ENCODE measurements around the gene CGB8. TPM values are rescaled to one million over a fixed set of nuclear protein-coding genes. Genes with fewer than 3 reads are reported as not detected.
"Not testable (repeated sequence)": the region's sequence is repeated elsewhere in the genome, so short reads cannot be mapped to it uniquely, and the experiment has no call there.

The CGB8 gene
- total RNA-seq, result not detected

DNA sequence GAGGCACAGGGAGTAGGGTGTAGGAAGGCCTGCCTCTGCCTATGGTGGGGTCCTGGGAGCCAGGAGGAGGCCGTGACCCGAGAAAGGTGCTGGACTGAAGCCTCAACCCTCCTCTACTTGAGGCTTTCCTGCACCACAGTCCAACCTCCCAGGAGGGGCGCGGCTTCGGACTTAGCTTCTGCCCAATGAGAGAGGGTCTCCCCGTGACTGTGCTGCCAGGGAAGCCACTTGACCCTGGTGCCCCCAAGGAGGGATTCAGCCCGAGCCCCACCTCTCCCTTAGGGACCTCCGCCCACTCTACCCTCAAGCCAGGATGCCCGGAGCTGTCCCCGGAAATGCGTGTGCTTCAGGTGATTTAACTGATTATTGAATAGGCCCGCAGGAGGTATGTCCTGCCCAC, at the start of gene CGB8:
CGB8 (minus strand) TSS at position 101 of the 400 bp plus-strand sequence. CDS start 372 bp downstream, outside the sequence.
- CTCF ChIA-PET; H3K36me3 Mint-ChIP-seq; H3K27me3 Mint-ChIP-seq; H3K4me3 Mint-ChIP-seq; H3K9me3 Mint-ChIP-seq; H3K4me1 Mint-ChIP-seq (ENCODE audit: low read depth); H3K27ac Mint-ChIP-seq; DNase-seq; POLR2A ChIA-PET; intact Hi-C loops (cut with micrococcal nuclease): not testable (repeated sequence)

DNA sequence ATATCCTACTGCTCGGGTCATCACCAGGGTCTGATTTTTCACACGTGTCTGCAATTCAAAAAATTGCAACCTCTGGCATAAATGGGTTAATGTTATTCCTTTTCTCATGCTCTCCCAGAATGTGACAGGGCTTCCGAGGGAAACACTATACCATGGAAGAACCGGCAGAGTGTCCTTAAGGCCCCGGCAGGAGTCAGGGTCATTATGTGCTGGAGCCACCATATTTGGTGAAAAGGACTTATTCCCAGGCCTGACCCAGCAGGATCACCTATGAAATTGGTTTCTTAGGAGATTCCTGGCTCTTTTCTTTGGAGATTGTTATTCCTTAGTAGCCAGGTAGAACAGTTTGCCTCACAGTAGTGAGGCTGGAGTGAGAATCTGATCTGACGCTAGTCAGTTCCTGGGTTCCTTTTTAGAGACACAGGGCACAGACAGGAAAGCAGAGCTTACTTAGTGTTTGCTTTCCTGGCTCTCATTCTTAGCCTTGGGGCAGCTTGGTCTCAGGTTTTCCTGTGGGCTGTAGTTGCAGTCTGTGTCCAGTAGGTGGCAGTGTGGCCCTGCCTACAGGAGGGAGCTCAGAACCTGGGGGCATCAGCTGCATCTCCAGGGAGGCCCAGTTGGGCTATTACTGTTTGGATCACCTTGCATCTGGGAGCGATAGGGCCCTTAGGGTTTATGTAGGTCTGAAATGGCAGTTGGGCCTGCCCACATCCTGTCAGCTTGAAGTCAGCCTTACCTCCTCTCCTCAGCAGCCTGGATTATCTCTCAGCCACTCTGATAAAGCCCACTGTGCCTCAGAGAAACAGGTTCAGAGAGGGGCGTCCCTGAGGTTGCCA, 48.8 kb upstream of the CGB8 start:
- peak; percentile 79 for DNase-seq
- Mint-ChIP-seq H3K36me3 (peaks cover 44% of the 10 kb centered on the region), H3K27ac (no peak overlapping the region), H3K27me3 (no peaks in the 10 kb centered on the region), H3K9me3 (no peaks in the 10 kb centered on the region), H3K4me3 (no peak overlapping the region), H3K4me1 (ENCODE audit: low read depth) (peaks cover 2% of the 10 kb centered on the region)
- intact Hi-C loops (cut with micrococcal nuclease), result loop anchor here (1.0 kb wide), 2 partner anchors 49 to 102 kb away; no protein-coding TSS in a partner anchor
- POLR2A ChIA-PET, result interaction anchor here (0.5 to 2.4 kb wide), 5 partner anchors 17 to 473 kb away, joined by 3 to 8 read pairs (median 3); partner anchors contain the start of gene LIN7B
- CTCF ChIA-PET, result interaction anchor here (0.6 to 4.5 kb wide), 38 partner anchors 8 to 379 kb away, joined by 3 to 65 read pairs (median 5); partner anchors contain the start of genes CGB7, GYS1, LIN7B and PPFIA3

DNA sequence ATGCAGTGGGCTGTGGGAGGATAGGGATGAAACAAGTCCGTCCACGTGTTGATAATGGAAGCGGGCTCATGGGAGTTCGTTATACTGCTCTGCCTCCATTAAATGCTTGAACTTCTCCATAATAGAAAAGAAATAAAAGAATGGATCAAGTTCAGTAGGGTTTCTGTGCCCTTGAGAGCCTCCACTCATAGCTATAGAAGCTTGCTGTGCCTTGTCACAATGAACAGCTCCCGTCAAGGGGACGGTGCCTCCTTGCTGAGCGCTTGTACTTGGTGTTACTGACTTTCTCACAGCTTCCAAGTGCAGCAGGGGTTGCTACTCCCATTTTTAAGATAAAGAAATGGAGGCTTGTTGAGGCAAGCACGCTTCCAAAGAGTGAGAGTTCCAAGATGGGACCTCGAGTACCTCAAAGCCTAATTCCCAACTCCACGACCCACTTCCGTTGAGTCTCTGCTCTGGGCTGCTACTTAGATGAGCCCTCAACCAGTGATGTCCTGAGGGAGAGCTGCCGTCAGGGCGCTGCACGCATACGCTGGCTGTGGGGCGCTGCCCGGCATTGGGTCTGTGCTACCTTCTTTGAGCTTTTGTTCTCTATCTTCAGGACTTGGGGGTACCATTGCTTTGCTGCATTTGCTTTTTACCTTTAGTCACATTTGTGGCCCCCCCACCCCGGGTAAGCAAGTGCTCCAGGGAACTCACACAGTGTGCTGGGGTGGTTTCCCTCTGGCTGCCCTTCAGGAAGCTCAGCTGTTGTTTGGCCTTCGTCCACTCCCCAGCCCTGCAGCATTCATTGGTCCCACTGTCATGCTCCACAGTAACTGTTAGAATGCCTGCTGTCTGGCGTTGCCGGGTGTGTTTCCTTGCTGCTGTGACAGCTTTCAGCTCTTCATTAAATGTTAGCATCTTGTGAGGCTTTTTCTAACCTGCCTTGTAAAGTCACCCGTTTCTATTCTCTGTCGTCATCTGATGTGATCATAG, 45.9 kb upstream of the CGB8 start:
- H3K4me3 Mint-ChIP-seq, result no peak overlapping the region
- DNase-seq, result no peak
- peaks cover 49% of the 10 kb centered on the region for H3K36me3 Mint-ChIP-seq
- peaks cover 20% of the 10 kb centered on the region for H3K4me1 Mint-ChIP-seq (ENCODE audit: low read depth)
- POLR2A ChIA-PET, result interaction anchor here (1.7 kb wide), 1 partner anchor 11 kb away, joined by 4 read pairs; no protein-coding TSS in a partner anchor
- intact Hi-C loops (cut with micrococcal nuclease), result no loop called here
- H3K27ac Mint-ChIP-seq, result no peak overlapping the region
- no peaks in the 10 kb centered on the region for H3K9me3 Mint-ChIP-seq
- no peaks in the 10 kb centered on the region for H3K27me3 Mint-ChIP-seq
- CTCF ChIA-PET, result interaction anchor here (0.9 to 4.5 kb wide), 9 partner anchors 8 to 113 kb away, joined by 3 to 50 read pairs (median 5); partner anchors contain the start of gene LIN7B

DNA sequence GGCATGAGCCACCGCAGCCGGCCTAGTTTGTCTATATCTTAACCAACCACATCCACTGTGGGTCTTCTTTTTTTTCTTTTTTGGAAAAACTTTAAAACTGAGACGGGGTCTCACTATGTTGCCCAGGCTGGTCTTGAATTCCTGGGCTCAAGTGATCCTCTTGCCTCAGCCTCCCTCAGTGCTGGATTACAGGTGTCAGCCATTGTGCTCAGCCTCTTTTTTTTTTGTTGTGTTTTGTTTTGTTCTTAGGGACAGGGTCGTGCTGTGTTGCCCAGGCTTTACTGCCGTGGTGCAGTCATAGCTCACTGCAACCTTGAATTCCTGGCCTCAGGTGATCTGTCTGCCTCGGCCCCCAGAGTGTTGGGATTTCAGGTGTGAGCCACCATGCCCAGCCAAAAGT, 43.8 kb upstream of the CGB8 start:
- no peaks in the 10 kb centered on the region for H3K9me3 Mint-ChIP-seq
- no peaks in the 10 kb centered on the region for H3K27me3 Mint-ChIP-seq
- H3K4me3 Mint-ChIP-seq, result no peak overlapping the region
- H3K4me1 Mint-ChIP-seq (ENCODE audit: low read depth), result peaks cover 27% of the 10 kb centered on the region
- intact Hi-C loops (cut with micrococcal nuclease), result no loop called here
- no peak overlapping the region for H3K27ac Mint-ChIP-seq
- H3K36me3 Mint-ChIP-seq, result peaks cover 42% of the 10 kb centered on the region
- DNase-seq, result no peak
- CTCF ChIA-PET, result interaction anchor here (1.5 to 1.6 kb wide), 2 partner anchors 14 to 22 kb away, joined by 4 read pairs; partner anchors contain the start of gene LIN7B
- POLR2A ChIA-PET, result no interaction called here

DNA sequence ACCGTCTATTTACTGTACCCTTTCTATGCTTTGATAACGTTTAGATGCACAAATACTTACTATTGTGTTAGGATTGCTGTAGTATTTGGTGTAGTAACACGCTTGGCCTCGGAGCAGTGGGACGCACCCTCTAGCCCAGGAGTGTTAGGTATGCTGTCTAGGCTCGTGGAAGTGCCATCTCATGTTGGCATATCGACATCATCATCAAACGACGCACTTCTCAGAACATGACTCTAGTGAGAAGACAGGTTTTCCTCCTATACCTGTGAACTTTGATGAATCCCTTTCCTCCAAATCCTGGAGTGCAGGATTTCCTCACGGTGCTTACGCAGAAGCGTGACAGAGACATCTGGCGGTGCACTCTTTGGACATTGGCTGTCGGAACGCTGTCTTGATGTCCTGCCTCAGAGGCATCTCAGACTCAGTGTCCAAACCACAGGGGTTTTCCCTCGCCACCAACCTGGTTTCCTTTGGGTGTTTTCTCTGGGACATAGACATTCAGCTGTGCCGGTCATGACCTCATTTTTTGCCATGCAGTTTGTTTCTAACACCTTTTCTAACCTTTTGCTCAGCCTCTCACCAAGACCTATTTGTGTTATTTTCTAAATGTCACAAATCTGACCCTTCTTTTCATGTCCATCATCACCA, 42.6 kb upstream of the CGB8 start:
- no peaks in the 10 kb centered on the region for H3K27me3 Mint-ChIP-seq
- POLR2A ChIA-PET, result no interaction called here
- peak; percentile 18 for DNase-seq
- H3K4me3 Mint-ChIP-seq, result no peak overlapping the region
- peaks cover 35% of the 10 kb centered on the region for H3K4me1 Mint-ChIP-seq (ENCODE audit: low read depth)
- CTCF ChIA-PET, result interaction anchor here (1.6 kb wide), 1 partner anchor 23 kb away, joined by 4 read pairs; the partner anchor contains the start of gene LIN7B
- intact Hi-C loops (cut with micrococcal nuclease), result no loop called here
- H3K9me3 Mint-ChIP-seq, result no peaks in the 10 kb centered on the region
- H3K27ac Mint-ChIP-seq, result peak overlapping the region; percentile 25
- peaks cover 46% of the 10 kb centered on the region for H3K36me3 Mint-ChIP-seq

DNA sequence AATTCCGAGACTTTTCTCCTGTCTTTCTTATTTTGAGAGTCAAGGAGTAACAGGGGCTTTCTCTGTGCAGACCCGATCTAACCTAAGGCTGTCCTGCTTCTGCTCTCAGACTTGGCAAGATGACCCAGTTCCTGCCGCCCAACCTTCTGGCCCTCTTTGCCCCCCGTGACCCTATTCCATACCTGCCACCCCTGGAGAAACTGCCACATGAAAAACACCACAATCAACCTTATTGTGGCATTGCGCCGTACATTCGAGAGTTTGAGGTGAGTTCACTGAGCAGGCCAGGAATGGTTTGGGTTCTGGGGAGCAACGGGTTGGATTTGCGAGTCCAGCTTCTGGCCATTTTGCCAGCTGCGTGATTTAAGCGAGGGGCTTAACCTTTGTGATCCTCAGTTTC, 37.4 kb upstream of the CGB8 start:
- H3K4me1 Mint-ChIP-seq (ENCODE audit: low read depth), result peaks cover 39% of the 10 kb centered on the region
- ChIA-PET CTCF (interaction anchor here (1.2 to 4.0 kb wide), 5 partner anchors 9 to 62 kb away, joined by 3 to 42 read pairs (median 6); no protein-coding TSS in a partner anchor), POLR2A (interaction anchor here (0.8 kb wide), 1 partner anchor 28 kb away, joined by 3 read pairs; the partner anchor contains the start of gene LIN7B)
- peak overlapping the region; percentile 82 for H3K27ac Mint-ChIP-seq
- H3K4me3 Mint-ChIP-seq, result peak overlapping the region; percentile 96
- no peaks in the 10 kb centered on the region for H3K27me3 Mint-ChIP-seq
- no peaks in the 10 kb centered on the region for H3K9me3 Mint-ChIP-seq
- no peak for DNase-seq
- intact Hi-C loops (cut with micrococcal nuclease), result loop anchor here (10.0 kb wide), 1 partner anchor 91 kb away; the partner anchor contains the start of genes GYS1 and RUVBL2
- H3K36me3 Mint-ChIP-seq, result peaks cover 38% of the 10 kb centered on the region

DNA sequence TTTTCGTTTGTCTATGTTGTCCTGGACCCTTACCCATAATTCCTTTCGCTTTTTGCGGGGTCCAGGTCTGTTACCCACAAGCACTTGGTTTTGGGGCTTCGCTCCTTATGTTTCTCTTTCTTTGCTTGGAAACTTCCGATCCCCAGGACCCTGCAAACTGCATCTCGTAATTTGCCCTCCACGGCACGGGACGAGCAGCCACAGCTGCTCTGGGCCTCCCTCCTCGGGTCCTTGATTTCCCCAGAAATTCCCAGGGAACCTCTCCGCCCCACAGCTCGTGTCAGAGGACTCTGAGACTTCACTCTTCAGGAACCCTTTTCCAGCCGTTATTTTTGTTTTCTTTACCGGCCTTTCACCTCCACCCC, 36.9 kb upstream of the CGB8 start:
- intact Hi-C loops (cut with micrococcal nuclease), result loop anchor here (1.0 to 10.0 kb wide), 3 partner anchors 33 to 440 kb away; partner anchors contain the start of genes C19orf73, CA11, GYS1 and PPFIA3
- Mint-ChIP-seq H3K4me3 (peak overlapping the region; percentile 96), H3K27ac (peak overlapping the region; percentile 82), H3K36me3 (peaks cover 35% of the 10 kb centered on the region), H3K4me1 (ENCODE audit: low read depth) (peaks cover 37% of the 10 kb centered on the region), H3K27me3 (no peaks in the 10 kb centered on the region), H3K9me3 (no peaks in the 10 kb centered on the region)
- ChIA-PET POLR2A (interaction anchor here (0.8 kb wide), 1 partner anchor 28 kb away, joined by 3 read pairs; the partner anchor contains the start of gene LIN7B), CTCF (interaction anchor here (1.2 to 4.0 kb wide), 4 partner anchors 9 to 62 kb away, joined by 3 to 42 read pairs (median 6); no protein-coding TSS in a partner anchor)
- no peak for DNase-seq

DNA sequence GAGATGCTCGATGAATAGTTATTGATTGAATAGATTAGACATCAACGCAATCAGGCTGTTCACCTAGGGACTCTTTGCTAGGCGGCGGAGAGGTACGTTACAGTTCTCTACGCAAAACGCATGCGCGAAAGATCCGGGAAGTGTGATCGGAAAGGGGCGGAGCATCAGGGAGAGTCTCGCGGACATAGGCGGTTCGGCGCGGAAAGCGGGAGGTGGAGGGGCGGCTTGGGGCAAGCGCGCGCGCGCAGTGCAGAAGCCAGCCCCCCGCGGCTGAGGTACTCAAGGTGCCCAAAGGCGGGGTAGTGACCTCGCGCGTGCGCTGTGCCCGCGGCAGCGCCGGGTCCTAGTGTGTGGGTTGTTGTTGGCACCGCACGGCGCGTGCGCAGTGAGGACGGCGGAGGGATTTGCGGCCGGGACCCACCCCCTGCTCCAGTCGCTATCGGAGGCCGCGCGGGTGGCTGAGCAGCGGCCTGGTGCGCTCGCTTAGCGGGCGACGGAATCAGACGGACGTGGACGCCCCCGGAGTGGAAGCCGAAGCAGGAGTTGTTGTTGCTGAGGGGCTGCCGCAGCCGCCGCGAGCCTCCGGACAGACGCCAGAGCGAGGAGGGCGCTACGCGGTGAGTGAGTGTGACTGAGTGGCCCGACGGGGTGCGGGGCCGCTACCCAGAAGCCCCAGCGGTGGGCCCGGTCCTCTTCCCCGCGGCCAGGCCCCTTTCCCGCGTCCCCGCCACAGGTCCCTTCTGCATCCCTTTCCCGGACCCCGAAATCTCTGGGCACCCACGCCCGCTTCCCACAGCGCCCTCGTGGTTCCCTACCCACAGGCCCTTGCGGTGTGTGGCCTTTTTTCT, 36.3 kb upstream of the CGB8 start, which contains the start of gene SNRNP70:
SNRNP70 (plus strand) TSS at position 432 of the 848 bp plus-strand sequence. CDS start 964 bp downstream, outside the sequence.
- H3K36me3 Mint-ChIP-seq, result peaks cover 29% of the 10 kb centered on the region
- no peaks in the 10 kb centered on the region for H3K9me3 Mint-ChIP-seq
- DNase-seq, result peak; percentile 99
- CTCF ChIA-PET, result interaction anchor here (2.5 to 4.0 kb wide), 2 partner anchors 13 to 21 kb away, joined by 8 to 42 read pairs; no protein-coding TSS in a partner anchor
- intact Hi-C loops (cut with micrococcal nuclease), result loop anchor here (1.0 to 10.0 kb wide), 3 partner anchors 34 to 439 kb away; partner anchors contain the start of genes C19orf73, CA11, GYS1 and PPFIA3
- peak within 1 kb of the TSS; percentile 82 for H3K27ac Mint-ChIP-seq
- H3K4me3 Mint-ChIP-seq, result peak within 1 kb of the TSS; percentile 96
- peaks cover 31% of the 10 kb centered on the region for H3K4me1 Mint-ChIP-seq (ENCODE audit: low read depth)
- POLR2A ChIA-PET, result no interaction called here
- H3K27me3 Mint-ChIP-seq, result no peaks in the 10 kb centered on the region

DNA sequence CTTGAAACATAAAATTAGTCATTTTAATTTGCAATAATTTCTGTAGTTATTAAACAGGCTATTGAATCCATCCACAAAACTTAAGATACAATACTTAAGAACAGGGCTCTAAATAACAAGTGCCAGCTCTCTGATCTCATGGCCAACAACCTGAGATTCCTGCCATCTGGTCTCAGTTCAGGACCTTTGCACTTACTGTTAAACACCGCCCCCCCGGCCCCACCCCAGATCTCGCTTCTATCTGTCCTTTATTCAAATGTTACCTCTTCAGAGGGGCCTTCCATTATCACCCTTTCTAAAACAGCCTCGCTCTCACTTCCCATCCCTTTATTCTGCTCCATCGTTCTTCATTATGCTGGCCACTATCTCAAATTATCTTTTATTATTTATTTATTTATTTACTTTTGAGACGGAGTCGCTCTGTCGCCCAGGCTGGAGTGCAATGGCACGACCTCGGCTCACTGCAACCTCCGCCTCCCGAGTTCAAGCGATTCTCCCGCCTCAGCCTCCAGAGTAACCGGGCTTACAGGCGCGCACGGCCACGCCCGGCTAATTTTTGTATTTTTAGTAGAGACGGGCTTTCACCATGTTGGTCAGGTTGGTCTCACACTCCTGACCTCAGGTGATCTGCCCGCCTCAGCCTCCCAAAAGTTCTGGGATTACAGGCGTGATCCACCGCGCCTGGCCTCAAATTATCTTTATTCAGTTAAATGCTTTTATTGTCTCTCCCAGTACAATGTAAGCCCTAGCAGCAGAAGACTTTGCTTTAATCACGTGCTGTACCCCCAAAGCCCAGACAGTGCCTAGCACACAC, 35.5 kb upstream of the CGB8 start:
- Mint-ChIP-seq H3K36me3 (peaks cover 27% of the 10 kb centered on the region), H3K9me3 (no peaks in the 10 kb centered on the region), H3K27me3 (no peaks in the 10 kb centered on the region), H3K27ac (peak overlapping the region; percentile 82), H3K4me1 (ENCODE audit: low read depth) (peaks cover 29% of the 10 kb centered on the region), H3K4me3 (peak overlapping the region; percentile 96)
- intact Hi-C loops (cut with micrococcal nuclease), result loop anchor here (1.0 to 10.0 kb wide), 3 partner anchors 35 to 438 kb away; partner anchors contain the start of genes C19orf73, CA11, GYS1 and PPFIA3
- no peak for DNase-seq
- CTCF ChIA-PET, result no interaction called here
- POLR2A ChIA-PET, result no interaction called here

Measured in activated CD4-positive, alpha-beta memory T cell treated with anti-CD3 and anti-CD28 coated beads for 36 hours (primary cell).